HG03280 (cell line): Measurements from ENCODE around the gene CERS6.

Source experiments
- ATAC-seq: cut with Tn5 transposase; IDR thresholded peaks from one replicate; pipeline ENCODE4 v1.9.1; 2021; ENCODE audit warnings: mild to moderate bottlenecking, moderate library complexity; ENCODE audit not compliant: unreplicated experiment

Gene CERS6

GRCh38 chr2:168596881-168597655 is 141.0 kb downstream of the CERS6 start:
- ATAC-seq: no peak

DNA sequence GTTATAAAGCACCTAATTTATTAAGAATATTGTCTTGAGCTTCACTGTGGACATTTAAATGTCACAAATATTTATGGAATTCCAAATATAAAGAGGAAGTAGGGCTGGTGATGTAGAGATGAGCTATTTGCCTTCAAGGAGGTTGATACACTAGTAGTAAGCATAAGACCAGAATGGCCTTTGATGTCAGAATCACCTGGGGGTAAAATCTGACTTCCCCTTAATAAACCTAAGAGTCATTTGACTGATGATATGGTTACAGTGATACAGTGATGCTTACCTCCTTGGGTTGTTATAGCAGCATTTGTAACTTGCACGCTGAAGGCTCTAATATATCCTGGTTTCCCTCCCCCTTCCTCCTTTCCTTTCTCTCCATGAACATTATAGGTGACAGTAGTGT is 143.7 kb downstream of the CERS6 start:
- ATAC-seq: no peak

- no peak for ATAC-seq
Measured at GRCh38 chr2:168600949-168601348, 144.9 kb downstream of the CERS6 start.

GRCh38 chr2:168601741-168602140 is 145.7 kb downstream of the CERS6 start:
- ATAC-seq: peak; percentile 69

DNA sequence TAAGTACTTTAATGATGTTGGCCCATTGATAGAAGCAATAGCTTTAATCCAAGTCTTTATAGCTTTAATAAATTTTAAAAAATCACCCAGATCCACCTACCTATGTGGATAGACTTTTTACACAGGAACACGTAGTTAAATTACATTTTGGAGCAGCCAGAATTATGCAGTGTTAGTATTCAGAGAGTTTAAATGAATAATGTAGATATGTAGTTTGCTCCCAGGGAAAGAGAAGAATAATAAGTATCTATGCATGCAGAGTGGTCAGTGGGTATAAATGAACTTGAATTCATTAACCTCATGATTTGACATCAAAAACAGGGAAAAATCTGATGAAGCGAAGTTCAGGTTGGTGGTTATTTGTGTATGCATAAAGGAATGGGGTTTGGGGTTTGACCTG is 146.3 kb downstream of the CERS6 start:
- ATAC-seq: no peak

- ATAC-seq: no peak
Measured at GRCh38 chr2:168602846-168603401, 146.9 kb downstream of the CERS6 start.

DNA sequence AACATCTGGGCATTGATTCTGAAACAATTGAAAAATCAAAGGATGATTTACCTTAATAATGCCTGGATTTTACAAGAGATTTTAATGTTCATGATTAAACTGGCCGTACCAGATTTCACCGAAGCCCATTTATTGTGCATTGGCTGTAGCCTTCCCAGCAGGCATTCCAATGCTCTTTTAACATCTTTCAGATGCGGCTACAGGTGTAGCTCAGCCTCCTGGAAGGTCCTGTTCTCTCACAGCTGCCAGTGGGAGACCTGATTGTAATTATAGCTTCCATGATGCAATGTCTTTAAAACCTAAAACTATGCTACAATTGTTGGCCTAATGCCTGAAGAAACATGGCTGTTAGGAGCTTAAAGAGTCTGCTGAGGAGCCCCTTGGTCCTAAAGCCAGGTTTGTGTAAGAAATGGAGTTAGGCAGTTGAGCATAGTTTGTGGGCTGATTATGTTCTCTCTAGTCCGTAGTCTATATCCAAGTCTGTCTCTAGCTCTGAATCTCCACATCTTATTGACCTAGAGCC is 147.4 kb downstream of the CERS6 start:
- ATAC-seq: no peak

- no peak for ATAC-seq
Measured at GRCh38 chr2:168604252-168604651, 148.2 kb downstream of the CERS6 start.

- ATAC-seq: no peak
Measured at GRCh38 chr2:168607992-168608391, 151.9 kb downstream of the CERS6 start.

DNA sequence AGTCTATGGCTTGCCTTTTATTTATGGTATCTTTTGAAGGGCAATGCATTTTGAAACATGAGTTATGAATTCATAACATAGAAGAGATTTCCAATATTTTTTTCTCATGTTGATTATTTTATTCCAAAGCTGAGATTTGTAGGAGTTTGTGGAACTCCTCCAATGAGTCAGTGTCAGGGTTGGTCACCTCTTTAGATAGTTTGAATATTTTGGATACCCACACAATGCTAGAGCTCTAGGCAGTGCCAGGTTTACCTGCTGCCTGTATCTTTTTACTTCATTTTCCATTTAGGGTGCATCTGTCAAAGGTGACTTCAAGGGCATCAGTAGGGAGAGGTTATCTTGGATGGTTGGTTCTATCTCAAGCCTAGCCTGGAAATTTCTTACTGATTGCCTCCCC is 152.7 kb downstream of the CERS6 start:
- ATAC-seq: no peak

DNA sequence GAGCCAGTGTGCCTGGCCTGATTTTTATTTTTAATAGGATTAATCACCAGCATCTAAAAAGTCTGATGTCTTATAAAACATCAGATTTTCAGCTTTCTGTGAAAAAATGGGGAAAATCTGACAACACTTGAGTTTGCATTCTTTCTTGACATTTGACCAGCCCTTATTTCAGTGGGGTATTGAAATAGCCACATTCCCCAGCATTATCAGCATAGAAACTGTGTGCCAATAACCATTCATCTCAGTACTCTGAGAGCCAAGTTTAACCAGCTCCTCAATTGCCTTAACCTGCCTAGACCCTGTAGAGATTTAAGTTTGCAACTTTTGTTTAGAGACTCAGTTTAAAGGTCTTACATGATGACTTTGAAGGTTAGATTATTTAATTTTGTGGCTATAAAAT is 155.0 kb downstream of the CERS6 start:
- ATAC-seq: no peak

GRCh38 chr2:168611896-168612650 is 156.0 kb downstream of the CERS6 start:
- no peak for ATAC-seq

DNA sequence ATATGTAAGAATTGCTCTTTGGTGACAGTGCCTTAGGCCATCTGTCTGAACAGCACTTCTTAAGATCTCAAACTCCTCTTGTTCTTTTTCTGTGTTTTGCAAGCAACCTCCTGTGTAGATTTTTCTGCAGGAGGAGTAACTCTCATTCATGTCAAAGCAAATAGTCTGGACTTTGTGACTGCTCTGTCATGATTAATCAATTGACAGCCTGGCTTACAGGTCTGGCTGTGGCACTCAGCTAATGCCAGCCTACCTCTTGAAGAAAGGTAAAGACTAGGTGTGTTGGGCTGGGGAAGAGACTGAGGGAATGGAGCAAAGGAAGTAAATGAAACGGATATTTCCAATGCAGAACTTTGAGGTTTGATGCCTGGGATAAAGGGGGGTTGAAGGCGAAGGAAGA is 156.6 kb downstream of the CERS6 start:
- ATAC-seq: no peak

GRCh38 chr2:168613551-168613950 is 157.5 kb downstream of the CERS6 start:
- no peak for ATAC-seq

GRCh38 chr2:168614172-168615018 is 158.3 kb downstream of the CERS6 start:
- ATAC-seq: no peak

DNA sequence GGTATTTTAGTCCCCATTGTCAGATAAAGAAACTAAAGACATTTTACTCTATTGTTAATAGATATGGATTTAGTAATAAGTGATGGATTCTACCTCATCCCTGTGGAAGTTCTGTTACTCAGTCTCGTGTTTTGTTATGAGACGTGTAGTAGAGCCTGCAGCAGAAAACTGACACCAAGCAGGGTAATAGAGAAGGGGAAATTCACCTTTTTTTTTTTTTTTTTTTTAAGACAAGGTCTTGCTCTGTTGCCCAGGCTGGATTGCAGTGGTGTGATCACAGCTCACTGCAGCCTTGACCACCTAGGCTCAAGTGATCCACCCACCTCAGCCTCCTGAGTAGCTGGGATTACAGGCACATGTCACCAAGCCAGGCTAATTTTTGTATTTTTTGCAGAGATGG is 164.5 kb downstream of the CERS6 start:
- no peak for ATAC-seq

DNA sequence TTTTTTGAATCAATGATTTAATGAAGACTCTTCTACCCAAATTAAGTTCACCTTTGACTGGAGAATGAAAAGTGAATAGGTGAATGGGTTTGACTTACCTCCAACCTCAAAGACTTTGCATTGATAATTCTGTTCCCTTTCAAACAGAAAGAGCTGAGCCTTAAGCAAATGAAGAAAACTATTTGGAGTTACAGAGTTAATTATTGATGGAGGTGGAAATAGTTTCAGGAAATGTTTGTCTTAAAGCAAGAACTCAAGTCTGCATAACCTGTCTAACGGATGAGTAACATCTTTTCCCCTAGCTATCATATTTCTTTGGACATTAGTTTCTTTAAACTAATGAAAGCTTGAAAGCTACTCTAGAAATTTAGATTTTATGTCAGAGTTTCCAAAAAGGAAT is 166.5 kb downstream of the CERS6 start:
- no peak for ATAC-seq

GRCh38 chr2:168624028-168624427 is 168.0 kb downstream of the CERS6 start:
- ATAC-seq: no peak

GRCh38 chr2:168626096-168626495 is 170.0 kb downstream of the CERS6 start:
- no peak for ATAC-seq

- no peak for ATAC-seq
Measured at GRCh38 chr2:168626647-168627046, 170.6 kb downstream of the CERS6 start.

GRCh38 chr2:168632709-168633121 is 176.6 kb downstream of the CERS6 start:
- no peak for ATAC-seq
